Measurements from ENCODE around the gene JAK3. TPM values are rescaled to one million over a fixed set of nuclear protein-coding genes. Genes with fewer than 3 reads are reported as not detected.

Gene JAK3
- total and polyA plus RNA-seq, 10 of the 15 experiments (the other 5 are each of a cell fraction or from before 2014, with no cell fraction given), result 7.8 to 67.9 (median 33.3) TPM

DNA sequence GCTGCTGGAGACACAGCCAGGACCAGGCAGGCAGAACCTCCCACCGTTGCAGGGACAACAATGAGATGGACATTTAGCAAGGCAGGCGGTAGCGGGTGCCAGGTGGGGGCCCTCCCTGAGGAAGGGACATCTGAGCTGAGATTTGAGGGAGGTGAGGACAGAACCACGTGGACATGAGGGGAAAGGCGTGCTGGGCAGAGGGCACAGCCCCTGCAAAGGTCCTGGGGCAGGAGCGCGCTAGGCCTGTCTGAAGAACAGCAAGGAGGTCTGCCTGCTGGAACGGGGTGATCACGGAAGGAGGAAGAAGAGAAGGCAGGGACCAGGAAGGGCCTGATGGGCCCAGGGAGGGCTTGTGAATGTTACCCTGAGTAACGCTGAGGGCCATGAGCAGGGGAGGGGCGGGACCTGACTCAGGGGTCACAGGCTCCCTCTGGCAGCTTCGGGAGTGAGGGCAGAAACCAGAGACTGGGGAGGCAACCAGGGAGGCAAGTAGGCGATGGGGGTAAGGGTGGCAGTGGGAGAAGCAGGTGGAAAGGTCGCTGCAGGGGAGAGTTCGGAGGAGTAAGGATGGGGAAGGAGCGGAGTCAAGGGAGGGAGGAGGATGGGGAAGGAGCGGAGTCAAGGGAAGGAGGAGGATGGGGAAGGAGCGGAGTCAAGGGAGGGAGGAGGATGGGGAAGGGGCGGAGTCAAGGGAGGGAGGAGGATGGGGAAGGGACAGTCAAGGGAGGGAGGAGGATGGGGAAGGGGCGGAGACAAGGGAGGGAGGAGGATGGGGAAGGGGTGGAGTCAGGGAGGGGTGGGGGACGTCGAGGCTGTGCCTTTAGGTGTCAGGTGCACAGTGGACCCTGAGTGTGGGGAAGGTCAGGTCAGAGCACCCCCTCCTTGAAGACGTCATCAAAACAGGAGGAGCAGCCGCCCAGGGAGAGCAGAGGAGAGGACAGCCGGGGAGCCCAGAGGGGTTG, 68.5 kb downstream of the JAK3 start (continued):
- TF ChIP-seq CHD1 (IDR thresholded peaks at IDR 0.05; ENCODE audit: low read depth, low read length) (no peak), ZBED1 (IDR thresholded peaks at IDR 0.05; ENCODE audit: borderline replicate concordance) (no peak), LARP7 (IDR thresholded peaks at IDR 0.05) (no peak), ZBTB11 (CRISPR knock-in tag; IDR thresholded peaks at IDR 0.05) (no peak)
- TF ChIP-seq, protein P1, sequence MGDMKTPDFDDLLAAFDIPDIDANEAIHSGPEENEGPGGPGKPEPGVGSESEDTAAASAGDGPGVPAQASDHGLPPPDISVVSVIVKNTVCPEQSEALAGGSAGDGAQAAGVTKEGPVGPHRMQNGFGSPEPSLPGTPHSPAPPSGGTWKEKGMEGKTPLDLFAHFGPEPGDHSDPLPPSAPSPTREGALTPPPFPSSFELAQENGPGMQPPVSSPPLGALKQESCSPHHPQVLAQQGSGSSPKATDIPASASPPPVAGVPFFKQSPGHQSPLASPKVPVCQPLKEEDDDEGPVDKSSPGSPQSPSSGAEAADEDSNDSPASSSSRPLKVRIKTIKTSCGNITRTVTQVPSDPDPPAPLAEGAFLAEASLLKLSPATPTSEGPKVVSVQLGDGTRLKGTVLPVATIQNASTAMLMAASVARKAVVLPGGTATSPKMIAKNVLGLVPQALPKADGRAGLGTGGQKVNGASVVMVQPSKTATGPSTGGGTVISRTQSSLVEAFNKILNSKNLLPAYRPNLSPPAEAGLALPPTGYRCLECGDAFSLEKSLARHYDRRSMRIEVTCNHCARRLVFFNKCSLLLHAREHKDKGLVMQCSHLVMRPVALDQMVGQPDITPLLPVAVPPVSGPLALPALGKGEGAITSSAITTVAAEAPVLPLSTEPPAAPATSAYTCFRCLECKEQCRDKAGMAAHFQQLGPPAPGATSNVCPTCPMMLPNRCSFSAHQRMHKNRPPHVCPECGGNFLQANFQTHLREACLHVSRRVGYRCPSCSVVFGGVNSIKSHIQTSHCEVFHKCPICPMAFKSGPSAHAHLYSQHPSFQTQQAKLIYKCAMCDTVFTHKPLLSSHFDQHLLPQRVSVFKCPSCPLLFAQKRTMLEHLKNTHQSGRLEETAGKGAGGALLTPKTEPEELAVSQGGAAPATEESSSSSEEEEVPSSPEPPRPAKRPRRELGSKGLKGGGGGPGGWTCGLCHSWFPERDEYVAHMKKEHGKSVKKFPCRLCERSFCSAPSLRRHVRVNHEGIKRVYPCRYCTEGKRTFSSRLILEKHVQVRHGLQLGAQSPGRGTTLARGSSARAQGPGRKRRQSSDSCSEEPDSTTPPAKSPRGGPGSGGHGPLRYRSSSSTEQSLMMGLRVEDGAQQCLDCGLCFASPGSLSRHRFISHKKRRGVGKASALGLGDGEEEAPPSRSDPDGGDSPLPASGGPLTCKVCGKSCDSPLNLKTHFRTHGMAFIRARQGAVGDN (IDR thresholded peaks at IDR 0.05), result no peak

All from GM12878 (cell line).